ENCODE data around the gene NSMF. TPM values are rescaled to one million over a fixed set of nuclear protein-coding genes. Genes with fewer than 3 reads are reported as not detected.
A peak's percentile ranks its signal among the peaks of the same experiment; 100 is the strongest.

Gene NSMF
- total RNA-seq, 1 donor from 2014 or later, result 20.7 TPM

- no peak for DNase-seq
- H3K27ac ChIP-seq, result no peak overlapping the region
- H3K4me3 ChIP-seq, result no peak overlapping the region
- intact Hi-C loops (cut with DNase I), result no loop called here
- peaks cover 5% of the 10 kb centered on the region for H3K4me1 ChIP-seq
- no peak for TF ChIP-seq CTCF (IDR thresholded peaks at IDR 0.05)
- H3K36me3 ChIP-seq, result no peaks in the 10 kb centered on the region
- peaks cover 17% of the 10 kb centered on the region for H3K9me3 ChIP-seq
- peak; percentile 13 to 30 for ATAC-seq
- no peaks in the 10 kb centered on the region for H3K27me3 ChIP-seq (ENCODE audit: low read depth)
These were observed 20.1 kb upstream of the NSMF start for GRCh38 chr9:137478962-137479861.

GRCh38 chr9:137478613-137478961 lies 19.5 kb upstream of the NSMF start:
- peaks cover 5% of the 10 kb centered on the region for H3K4me1 ChIP-seq
- intact Hi-C loops (cut with DNase I), result no loop called here
- TF ChIP-seq CTCF (IDR thresholded peaks at IDR 0.05), result no peak
- H3K9me3 ChIP-seq, result peaks cover 17% of the 10 kb centered on the region
- H3K36me3 ChIP-seq, result no peaks in the 10 kb centered on the region
- DNase-seq (no peak), ATAC-seq (no peak)
- no peaks in the 10 kb centered on the region for H3K27me3 ChIP-seq (ENCODE audit: low read depth)
- no peak overlapping the region for H3K27ac ChIP-seq
- H3K4me3 ChIP-seq, result no peak overlapping the region

GRCh38 chr9:137477778-137478612 lies 18.9 kb upstream of the NSMF start:
- Histone ChIP-seq H3K4me3 (no peak overlapping the region), H3K9me3 (peaks cover 17% of the 10 kb centered on the region), H3K27ac (no peak overlapping the region), H3K4me1 (peaks cover 5% of the 10 kb centered on the region), H3K27me3 (ENCODE audit: low read depth) (no peaks in the 10 kb centered on the region), H3K36me3 (no peaks in the 10 kb centered on the region)
- DNase-seq, result no peak
- peak in 1 of 2 donors; percentile 20 for ATAC-seq
- TF ChIP-seq CTCF (IDR thresholded peaks at IDR 0.05), result no peak
- intact Hi-C loops (cut with DNase I), result no loop called here

GRCh38 chr9:137476856-137477255 lies 17.7 kb upstream of the NSMF start:
- no peak overlapping the region for H3K27ac ChIP-seq
- no peak for TF ChIP-seq CTCF (IDR thresholded peaks at IDR 0.05)
- ATAC-seq (no peak), DNase-seq (no peak)
- intact Hi-C loops (cut with DNase I), result no loop called here
- peaks cover 3% of the 10 kb centered on the region for H3K4me1 ChIP-seq
- no peak overlapping the region for H3K4me3 ChIP-seq
- H3K36me3 ChIP-seq, result no peaks in the 10 kb centered on the region
- H3K9me3 ChIP-seq, result peaks cover 17% of the 10 kb centered on the region
- no peaks in the 10 kb centered on the region for H3K27me3 ChIP-seq (ENCODE audit: low read depth)

- no peak for ATAC-seq
- no peaks in the 10 kb centered on the region for H3K4me1 ChIP-seq
- H3K9me3 ChIP-seq, result peaks cover 17% of the 10 kb centered on the region
- no peaks in the 10 kb centered on the region for H3K36me3 ChIP-seq
- TF ChIP-seq CTCF (IDR thresholded peaks at IDR 0.05), result no peak
- H3K27ac ChIP-seq, result no peak overlapping the region
- intact Hi-C loops (cut with DNase I), result no loop called here
- H3K27me3 ChIP-seq (ENCODE audit: low read depth), result no peaks in the 10 kb centered on the region
- DNase-seq, result no peak
- H3K4me3 ChIP-seq, result no peak overlapping the region
These were observed 16.5 kb upstream of the NSMF start for GRCh38 chr9:137475666-137476065.
